Muscle of leg (tissue), 11 donors: ENCODE data around the gene FRMD3. TPM values are rescaled to one million over a fixed set of nuclear protein-coding genes. Genes with fewer than 3 reads are reported as not detected.

Experiments
- DNase-seq: peaks from one replicate; pipeline ENCODE4 v3.0.0; 2013
- H3K27ac ChIP-seq: one replicate; pipeline ENCODE4 v1.5.1; 2013; ENCODE audit warnings: mild to moderate bottlenecking, low read length, control low read depth
- H3K27me3 ChIP-seq: one replicate; pipeline ENCODE4 v1.6.1; 2013; ENCODE audit warnings: low read length; ENCODE audit not compliant: control insufficient read depth, insufficient read depth
- H3K36me3 ChIP-seq: one replicate; pipeline ENCODE4 v1.6.1; 2013; ENCODE audit warnings: low read length; ENCODE audit not compliant: control insufficient read depth, insufficient read depth
- H3K4me1 ChIP-seq: one replicate; pipeline ENCODE4 v1.6.1; 2013; ENCODE audit warnings: low read length; ENCODE audit not compliant: control insufficient read depth, insufficient read depth
- H3K4me3 ChIP-seq: one replicate; pipeline ENCODE4 v1.5.1; 2013; ENCODE audit warnings: low read length, control low read depth
- H3K9me3 ChIP-seq: replicated peaks from 2 replicates; pipeline ENCODE4 v1.6.1; 2013; ENCODE audit warnings: low read depth, low read length; ENCODE audit not compliant: control insufficient read depth
- WGBS: methylation state at CpG from one replicate; pipeline ENCODE4 v1.1.5; 2013; ENCODE audit warnings: missing lambda C conversion rate; ENCODE audit not compliant: insufficient coverage; 5-methylcytosine and 5-hydroxymethylcytosine counted together
- polyA plus RNA-seq, 8 donors: library from polyadenylated mRNA; unstranded; fragments of 120-200 nt; gene quantifications; one replicate each; pipeline versions ENCODE4 v1.2.1 to v1.2.3, GENCODE V29; 2013; ENCODE audit warnings: inconsistent platforms in 1 of 8, low replicate concordance in 1 of 8; ENCODE audit not compliant: insufficient read length in 8 of 8, insufficient read depth in 1 of 8
- total RNA-seq: library from RNA; stranded (reverse); fragments of 120-200 nt; gene quantifications from one replicate; pipeline ENCODE4 v1.2.4, GENCODE V29; 2013

Gene FRMD3
- total and polyA plus RNA-seq, 9 donors, result 21.4 to 37.5 (median 34.4) TPM

DNA sequence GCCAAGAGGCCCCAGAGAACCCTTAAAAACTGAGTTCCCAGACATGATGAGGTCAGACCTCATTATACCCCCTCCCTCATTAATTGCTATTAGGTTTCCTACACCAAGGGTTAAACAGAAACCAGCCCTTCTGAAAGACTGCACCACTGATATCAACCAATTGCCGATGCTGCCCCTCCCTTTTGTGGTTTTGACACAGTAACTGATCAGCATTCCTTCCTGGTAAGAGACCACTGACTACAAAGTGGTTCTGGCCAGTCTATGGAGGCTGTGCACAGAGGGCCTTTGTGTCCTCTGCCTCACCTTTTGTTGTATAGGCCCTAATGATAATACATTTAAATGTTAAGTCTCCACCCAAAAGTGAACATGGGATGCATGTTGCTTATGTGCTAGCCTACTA lies 201.5 kb downstream of the FRMD3 start:
- Histone ChIP-seq H3K36me3 (no peaks in the 10 kb centered on the region), H3K4me1 (no peaks in the 10 kb centered on the region), H3K4me3 (no peak overlapping the region), H3K27ac (no peak overlapping the region), H3K27me3 (no peaks in the 10 kb centered on the region), H3K9me3 (no peaks in the 10 kb centered on the region)
- DNase-seq, result no peak
- WGBS, result 22% methylated on average over 1 of the region's 1 CpG

GRCh38 chr9:83334320-83334719 lies 203.9 kb downstream of the FRMD3 start:
- no peaks in the 10 kb centered on the region for H3K27me3 ChIP-seq
- 9% methylated on average over 4 of the region's 4 CpGs for WGBS
- peak; percentile 88 for DNase-seq
- no peak overlapping the region for H3K4me3 ChIP-seq
- no peaks in the 10 kb centered on the region for H3K36me3 ChIP-seq
- no peaks in the 10 kb centered on the region for H3K9me3 ChIP-seq
- no peak overlapping the region for H3K27ac ChIP-seq
- H3K4me1 ChIP-seq, result no peaks in the 10 kb centered on the region

DNA sequence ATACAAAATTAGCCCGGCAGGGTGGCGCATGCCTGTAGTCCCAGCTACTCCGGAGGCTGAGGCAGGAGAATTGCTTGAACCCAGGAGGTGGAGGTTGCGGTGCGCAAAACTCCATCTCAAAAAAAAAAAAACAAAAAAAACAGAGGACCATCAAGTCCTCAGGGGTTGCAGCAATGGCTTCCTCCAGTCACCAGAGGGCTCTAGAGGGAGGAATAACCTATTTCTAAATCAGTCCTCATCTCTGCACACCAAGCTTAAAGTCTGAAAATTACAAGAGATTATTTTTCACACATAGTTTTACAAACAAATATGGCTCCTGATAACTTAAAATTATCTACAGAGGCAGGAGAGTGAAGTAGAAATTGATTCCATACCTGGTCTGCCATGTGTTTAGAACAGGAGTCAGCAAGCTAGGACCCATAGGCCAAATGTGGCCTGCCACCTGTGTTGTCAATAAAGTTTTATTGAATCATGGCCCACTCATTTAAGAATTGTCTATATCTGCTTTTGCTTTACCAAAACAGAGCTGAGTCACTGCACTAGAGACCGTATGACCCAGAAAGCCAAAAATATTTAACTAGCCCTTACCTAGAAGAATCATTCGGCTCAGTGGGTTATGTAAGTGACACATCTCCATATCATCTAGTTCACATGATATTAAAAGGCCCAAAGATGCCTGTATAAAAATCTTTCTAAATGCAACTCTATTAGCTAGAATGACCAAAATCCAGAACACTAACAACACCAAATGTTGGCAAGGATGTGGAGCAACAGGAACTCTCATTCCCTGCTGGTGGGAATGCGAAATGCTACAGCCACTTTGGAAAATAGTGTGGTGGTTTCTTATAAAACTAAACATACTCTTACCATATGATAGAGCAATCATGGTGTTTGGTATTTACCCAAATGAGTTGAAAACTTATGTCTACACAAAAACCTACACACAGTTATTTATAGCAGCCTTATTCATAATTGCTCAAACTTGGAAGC lies 207.7 kb downstream of the FRMD3 start:
- no peak overlapping the region for H3K27ac ChIP-seq
- no peaks in the 10 kb centered on the region for H3K27me3 ChIP-seq
- no peak overlapping the region for H3K4me3 ChIP-seq
- peaks cover 12% of the 10 kb centered on the region for H3K4me1 ChIP-seq
- no peak for DNase-seq
- 100% methylated on average over 3 of the region's 8 CpGs for WGBS
- no peaks in the 10 kb centered on the region for H3K9me3 ChIP-seq
- H3K36me3 ChIP-seq, result no peaks in the 10 kb centered on the region

GRCh38 chr9:83327750-83328622 lies 210.2 kb downstream of the FRMD3 start:
- WGBS, result 80% methylated on average over 1 of the region's 6 CpGs
- H3K9me3 ChIP-seq, result no peaks in the 10 kb centered on the region
- no peak overlapping the region for H3K27ac ChIP-seq
- no peaks in the 10 kb centered on the region for H3K36me3 ChIP-seq
- H3K27me3 ChIP-seq, result no peaks in the 10 kb centered on the region
- DNase-seq, result peak; percentile 50
- no peak overlapping the region for H3K4me3 ChIP-seq
- H3K4me1 ChIP-seq, result peaks cover 12% of the 10 kb centered on the region

GRCh38 chr9:83327323-83327722 lies 210.9 kb downstream of the FRMD3 start:
- WGBS, result no CpG with 5 or more reads among the region's 3 CpGs
- H3K36me3 ChIP-seq, result peaks cover 1% of the 10 kb centered on the region
- H3K27ac ChIP-seq, result no peak overlapping the region
- H3K4me1 ChIP-seq, result peaks cover 12% of the 10 kb centered on the region
- no peaks in the 10 kb centered on the region for H3K9me3 ChIP-seq
- no peak overlapping the region for H3K4me3 ChIP-seq
- peak; percentile 28 for DNase-seq
- no peaks in the 10 kb centered on the region for H3K27me3 ChIP-seq

- H3K27me3 ChIP-seq, result no peaks in the 10 kb centered on the region
- no peaks in the 10 kb centered on the region for H3K9me3 ChIP-seq
- peaks cover 9% of the 10 kb centered on the region for H3K4me1 ChIP-seq
- no peak overlapping the region for H3K27ac ChIP-seq
- H3K4me3 ChIP-seq, result no peak overlapping the region
- peaks cover 2% of the 10 kb centered on the region for H3K36me3 ChIP-seq
- 100% methylated on average over 1 of the region's 3 CpGs for WGBS
- no peak for DNase-seq
These were observed 215.1 kb downstream of the FRMD3 start for GRCh38 chr9:83323148-83323547.

DNA sequence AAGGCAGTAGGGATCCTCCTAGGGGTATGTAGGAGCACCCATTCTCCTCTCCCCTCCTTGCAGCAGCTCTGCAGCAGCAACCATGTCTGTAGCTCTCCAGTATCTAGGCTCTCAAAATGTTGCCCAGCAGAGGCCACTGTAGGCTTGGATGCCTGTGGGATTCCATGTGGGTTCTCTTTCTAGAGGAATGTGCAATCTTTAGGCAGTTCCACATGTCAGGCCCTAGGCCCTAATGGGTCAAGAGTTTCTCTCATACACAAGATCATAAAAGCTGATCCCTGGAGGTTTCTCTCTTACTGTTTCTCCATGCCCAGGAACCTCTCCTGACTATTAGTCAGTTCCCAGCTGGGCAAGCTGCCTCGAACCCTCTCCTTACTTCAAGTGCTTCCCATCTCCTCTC lies 215.8 kb downstream of the FRMD3 start:
- H3K27ac ChIP-seq, result no peak overlapping the region
- no CpG with 5 or more reads among the region's 1 CpG for WGBS
- H3K9me3 ChIP-seq, result no peaks in the 10 kb centered on the region
- H3K36me3 ChIP-seq, result peaks cover 2% of the 10 kb centered on the region
- H3K27me3 ChIP-seq, result no peaks in the 10 kb centered on the region
- DNase-seq, result no peak
- no peak overlapping the region for H3K4me3 ChIP-seq
- H3K4me1 ChIP-seq, result peaks cover 3% of the 10 kb centered on the region

- Histone ChIP-seq H3K9me3 (no peaks in the 10 kb centered on the region), H3K4me1 (no peaks in the 10 kb centered on the region), H3K4me3 (no peak overlapping the region), H3K27ac (no peak overlapping the region), H3K36me3 (no peaks in the 10 kb centered on the region), H3K27me3 (no peaks in the 10 kb centered on the region)
- 52% methylated on average over 2 of the region's 2 CpGs for WGBS
- no peak for DNase-seq
These were observed 221.0 kb downstream of the FRMD3 start for GRCh38 chr9:83317244-83317643.

DNA sequence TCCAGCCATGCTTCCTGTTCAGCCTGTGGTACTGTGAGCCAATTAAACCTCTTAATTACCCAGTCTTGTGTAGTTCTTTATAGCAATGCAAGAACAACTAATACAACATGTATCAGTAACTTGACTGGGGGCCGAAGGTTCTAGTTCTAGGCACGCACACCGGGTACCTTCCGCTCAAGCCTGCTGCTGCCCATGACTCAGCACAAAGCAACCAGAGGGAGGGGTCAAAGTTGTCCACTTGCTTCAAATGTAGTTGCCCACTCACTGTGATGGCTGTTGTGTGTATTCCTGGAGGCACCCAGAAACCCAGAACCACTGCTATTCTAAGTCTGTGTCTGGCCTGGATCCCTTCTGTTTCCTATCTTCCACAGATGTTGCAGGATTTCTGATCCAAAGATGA lies 222.6 kb downstream of the FRMD3 start:
- no peaks in the 10 kb centered on the region for H3K9me3 ChIP-seq
- no peak for DNase-seq
- no peaks in the 10 kb centered on the region for H3K36me3 ChIP-seq
- no peak overlapping the region for H3K4me3 ChIP-seq
- 100% methylated on average over 2 of the region's 4 CpGs for WGBS
- no peak overlapping the region for H3K27ac ChIP-seq
- no peaks in the 10 kb centered on the region for H3K4me1 ChIP-seq
- H3K27me3 ChIP-seq, result no peaks in the 10 kb centered on the region

- WGBS, result 77% methylated on average over 5 of the region's 6 CpGs
- Histone ChIP-seq H3K27ac (no peak overlapping the region), H3K9me3 (no peaks in the 10 kb centered on the region), H3K4me1 (no peaks in the 10 kb centered on the region), H3K36me3 (no peaks in the 10 kb centered on the region), H3K4me3 (no peak overlapping the region), H3K27me3 (no peaks in the 10 kb centered on the region)
- no peak for DNase-seq
These were observed 224.4 kb downstream of the FRMD3 start for GRCh38 chr9:83313781-83314180.
